Neural cell (in vitro differentiated cells): Measurements from ENCODE around the gene AATK. TPM values are rescaled to one million over a fixed set of nuclear protein-coding genes. Genes with fewer than 3 reads are reported as not detected.

ENCODE experiments used
- H2AFZ ChIP-seq: fragments of 200-600, 300-800 bp; sonication (generic), shearing (Covaris generic); 2 replicates; pipeline ENCODE4 v1.6.0; 2014; ENCODE audit warnings: low read depth, mild to moderate bottlenecking, antibody characterized with exemption, low read length, moderate library complexity
- H3F3A ChIP-seq: fragments of 200-600 bp; shearing (Covaris generic); 2 replicates; pipeline ENCODE4 v1.6.1; 2016; ENCODE audit warnings: mild to moderate bottlenecking, moderate library complexity, mixed read lengths, antibody characterized with exemption, low read length; ENCODE audit not compliant: insufficient read depth, poor library complexity, severe bottlenecking
- H3K27ac ChIP-seq: fragments of 200-600, 300-800 bp; sonication (generic), shearing (Covaris generic); 2 replicates; pipeline ENCODE4 v1.5.1; 2014; ENCODE audit warnings: mild to moderate bottlenecking, low read length, moderate library complexity
- H3K27me3 ChIP-seq: fragments of 300-800, 200-600 bp; sonication (generic), shearing (Covaris generic); 2 replicates; pipeline ENCODE4 v1.6.0; 2014; ENCODE audit warnings: mild to moderate bottlenecking, low read depth, low read length, moderate library complexity; ENCODE audit not compliant: insufficient read depth
- H3K36me3 ChIP-seq: fragments of 300-800, 200-600 bp; sonication (generic), shearing (Covaris generic); 2 replicates; pipeline ENCODE4 v1.5.1; 2014; ENCODE audit warnings: mild to moderate bottlenecking, antibody characterized with exemption, low read length, moderate library complexity; ENCODE audit not compliant: insufficient read depth
- H3K4me2 ChIP-seq: fragments of 300-800, 200-600 bp; sonication (generic), shearing (Covaris generic); 2 replicates; pipeline ENCODE4 v1.6.0; 2014; ENCODE audit warnings: mild to moderate bottlenecking, low read length
- H3K4me3 ChIP-seq: fragments of 300-800, 200-600 bp; sonication (generic), shearing (Covaris generic); 2 replicates; pipeline ENCODE4 v1.5.1; 2014; ENCODE audit warnings: mild to moderate bottlenecking, low read length, moderate library complexity
- H3K79me2 ChIP-seq: fragments of 200-600 bp; shearing (Covaris generic); replicated peaks from 2 replicates; pipeline ENCODE4 v1.6.0; 2014; ENCODE audit warnings: mild to moderate bottlenecking, low read length, moderate library complexity; ENCODE audit not compliant: insufficient read depth
- H3K9ac ChIP-seq: fragments of 300-800, 200-600 bp; sonication (generic), shearing (Covaris generic); 2 replicates; pipeline ENCODE4 v1.6.1; 2016; ENCODE audit warnings: mild to moderate bottlenecking, low read length, mixed read lengths
- H3K9me2 ChIP-seq: fragments of 200-600 bp; shearing (Covaris generic); 2 replicates; pipeline ENCODE4 v1.6.1; 2016; ENCODE audit warnings: mild to moderate bottlenecking, low read length, mixed read lengths; ENCODE audit not compliant: insufficient read depth
- H3K9me3 ChIP-seq: fragments of 200-600, 300-800 bp; sonication (generic), shearing (Covaris generic); 2 replicates; pipeline ENCODE4 v1.6.1; 2016; ENCODE audit warnings: mild to moderate bottlenecking, mixed run types, low read length, moderate library complexity, mixed read lengths
- H4K20me1 ChIP-seq: fragments of 200-600 bp; shearing (Covaris generic); 2 replicates; pipeline ENCODE4 v1.6.1; 2016; ENCODE audit warnings: mild to moderate bottlenecking, mixed run types; ENCODE audit not compliant: insufficient read depth
- CTCF ChIP-seq: fragments of 450-650 bp; IDR thresholded peaks from 2 replicates; pipeline ENCODE4 v1.5.1; 2014; ENCODE audit warnings: antibody characterized with exemption, mild to moderate bottlenecking, moderate library complexity; ENCODE audit not compliant: poor library complexity, severe bottlenecking
- EP300 ChIP-seq: fragments of 450-650 bp; conservative IDR thresholded peaks from 2 replicates; pipeline ENCODE4 v1.6.1; 2014; ENCODE audit warnings: antibody characterized with exemption, mild to moderate bottlenecking, moderate library complexity; ENCODE audit not compliant: poor library complexity, severe bottlenecking
- EZH2 ChIP-seq: fragments of 200-600, 300-800 bp; shearing (Covaris generic), sonication (generic); IDR thresholded peaks from 2 replicates; pipeline ENCODE4 v1.6.1; 2014; ENCODE audit warnings: antibody characterized with exemption, low read length, borderline replicate concordance, mild to moderate bottlenecking; ENCODE audit not compliant: insufficient read depth, poor library complexity, severe bottlenecking
- MXI1 ChIP-seq: fragments of 450-650 bp; conservative IDR thresholded peaks from 2 replicates; pipeline ENCODE4 v1.6.1; 2014; ENCODE audit warnings: antibody characterized with exemption, mild to moderate bottlenecking; ENCODE audit not compliant: poor library complexity, severe bottlenecking
- POLR2AphosphoS5 ChIP-seq: IDR thresholded peaks from 2 replicates; pipeline ENCODE4 v1.6.1; 2012
- RAD21 ChIP-seq: fragments of 450-650 bp; conservative IDR thresholded peaks from 2 replicates; pipeline ENCODE4 v1.6.1; 2014; ENCODE audit warnings: antibody characterized with exemption, mild to moderate bottlenecking, moderate library complexity
- REST ChIP-seq: IDR thresholded peaks from 2 replicates; pipeline ENCODE4 v1.6.1; 2012; ENCODE audit warnings: borderline replicate concordance
- SMC3 ChIP-seq: fragments of 450-650 bp; conservative IDR thresholded peaks from 2 replicates; pipeline ENCODE4 v1.6.1; 2014; ENCODE audit warnings: antibody characterized with exemption, mild to moderate bottlenecking, moderate library complexity; ENCODE audit not compliant: poor library complexity
- TAF1 ChIP-seq: IDR thresholded peaks from 2 replicates; pipeline ENCODE4 v1.6.1; 2012; ENCODE audit warnings: low read depth
- polyA plus RNA-seq: library from polyadenylated mRNA; depleted of rRNA; stranded (reverse); fragments of >200 nt; gene quantifications from 2 replicates; pipeline ENCODE4 v1.2.3, GENCODE V29; 2014

AATK gene
- polyA plus RNA-seq, 1 donor from 2014 or later, result 11.1 TPM

- H2AFZ ChIP-seq, result no peak overlapping the region
- H3K27ac ChIP-seq, result peak overlapping the region; percentile 96
- peak overlapping the region; percentile 56 for H3K4me3 ChIP-seq
- H3K27me3 ChIP-seq, result no peaks in the 10 kb centered on the region
- H3K9me2 ChIP-seq, result no peaks in the 10 kb centered on the region
- H3K36me3 ChIP-seq, result no peaks in the 10 kb centered on the region
- TF ChIP-seq RAD21, result peak; percentile 57
- TF ChIP-seq REST, result peak; percentile 87
- peak; percentile 59 for TF ChIP-seq SMC3
- TF ChIP-seq POLR2AphosphoS5, result peak; percentile 77
- TF ChIP-seq TAF1, result peak; percentile 40
- peak; percentile 23 for TF ChIP-seq CTCF
- peak; percentile 75 for TF ChIP-seq MXI1
- TF ChIP-seq EZH2, result no peak
- TF ChIP-seq EP300, result peak; percentile 82
- H3F3A ChIP-seq, result peaks cover 11% of the 10 kb centered on the region
- no peaks in the 10 kb centered on the region for H3K79me2 ChIP-seq
- H3K9ac ChIP-seq, result peak overlapping the region; percentile 78
- no peaks in the 10 kb centered on the region for H4K20me1 ChIP-seq
- peak overlapping the region; percentile 70 for H3K4me2 ChIP-seq
- H3K9me3 ChIP-seq, result no peaks in the 10 kb centered on the region
These were observed 71.3 kb downstream of the AATK start for GRCh38 chr17:81094509-81095382.

- Histone ChIP-seq H3K36me3 (no peaks in the 10 kb centered on the region), H3K4me3 (peak overlapping the region; percentile 56), H3K9ac (peak overlapping the region; percentile 78), H3K27me3 (no peaks in the 10 kb centered on the region), H3K9me3 (no peaks in the 10 kb centered on the region), H2AFZ (no peak overlapping the region), H4K20me1 (no peaks in the 10 kb centered on the region), H3K79me2 (no peaks in the 10 kb centered on the region), H3K4me2 (peak overlapping the region; percentile 70), H3K9me2 (no peaks in the 10 kb centered on the region), H3F3A (peaks cover 11% of the 10 kb centered on the region), H3K27ac (peak overlapping the region; percentile 96)
- TF ChIP-seq TAF1 (no peak), POLR2AphosphoS5 (no peak), RAD21 (no peak), EZH2 (no peak), EP300 (no peak), REST (no peak), SMC3 (no peak), CTCF (no peak)
These were observed 72.2 kb downstream of the AATK start for GRCh38 chr17:81093619-81094508.
